SK-N-MC (cell line): ENCODE measurements around the gene NLGN1.
A peak's percentile ranks its signal among the peaks of the same experiment; 100 is the strongest.

Source experiments
- EZH2 ChIP-seq: fragments of 200-600 bp; sonication (generic); IDR thresholded peaks from one replicate; pipeline ENCODE4 v1.6.1; 2017; ENCODE audit warnings: antibody characterized with exemption
- FOXP2 ChIP-seq: optimal IDR thresholded peaks from 2 replicates; pipeline ENCODE3; 2011; ENCODE audit warnings: mild to moderate bottlenecking, moderate library complexity; ENCODE audit not compliant: insufficient read depth; ENCODE audit errors: extremely low read length, control extremely low read depth
- POLR2AphosphoS5 ChIP-seq: IDR thresholded peaks from 2 replicates; pipeline ENCODE4 v1.6.1; 2012; ENCODE audit warnings: mild to moderate bottlenecking, low read depth, low read length, borderline replicate concordance

GRCh38 chr3:173584838-173585831, 187.6 kb downstream of the NLGN1 start:
- no peak for TF ChIP-seq EZH2
- TF ChIP-seq POLR2AphosphoS5, result peak; percentile 40; the same call in 1 of the 2 replicates
- TF ChIP-seq FOXP2, result no peak
